Ishikawa (cell line): Measurements from ENCODE around the gene TCEAL3.

Source experiments
- CEBPB ChIP-seq: IDR thresholded peaks from 2 replicates; pipeline ENCODE4 v1.6.1; 2012
- CREB1 ChIP-seq: IDR thresholded peaks from 2 replicates; pipeline ENCODE4 v1.6.1; 2012; ENCODE audit warnings: low read depth
- EGR1 ChIP-seq: IDR thresholded peaks from 2 replicates; pipeline ENCODE4 v1.6.1; 2012
- EP300 ChIP-seq: IDR thresholded peaks from 2 replicates; pipeline ENCODE4 v1.6.1; 2012; ENCODE audit warnings: borderline replicate concordance
- NFIC ChIP-seq: IDR thresholded peaks from 2 replicates; pipeline ENCODE4 v1.6.1; 2012
- RAD21 ChIP-seq: IDR thresholded peaks from 2 replicates; pipeline ENCODE4 v1.6.1; 2012; ENCODE audit warnings: low read depth
- TAF1 ChIP-seq: IDR thresholded peaks from 2 replicates; pipeline ENCODE4 v1.6.1; 2012; ENCODE audit warnings: low read depth, mild to moderate bottlenecking
- YY1 ChIP-seq: IDR thresholded peaks from 2 replicates; pipeline ENCODE4 v1.6.1; 2012; ENCODE audit warnings: low read depth
- TF ChIP-seq, protein P1 (sequence below): IDR thresholded peaks from 2 replicates; pipeline ENCODE4 v1.6.1; 2012
- TF ChIP-seq, protein P2 (sequence below): IDR thresholded peaks from 2 replicates; pipeline ENCODE4 v1.6.1; 2012; ENCODE audit warnings: low read depth, mild to moderate bottlenecking

DNA sequence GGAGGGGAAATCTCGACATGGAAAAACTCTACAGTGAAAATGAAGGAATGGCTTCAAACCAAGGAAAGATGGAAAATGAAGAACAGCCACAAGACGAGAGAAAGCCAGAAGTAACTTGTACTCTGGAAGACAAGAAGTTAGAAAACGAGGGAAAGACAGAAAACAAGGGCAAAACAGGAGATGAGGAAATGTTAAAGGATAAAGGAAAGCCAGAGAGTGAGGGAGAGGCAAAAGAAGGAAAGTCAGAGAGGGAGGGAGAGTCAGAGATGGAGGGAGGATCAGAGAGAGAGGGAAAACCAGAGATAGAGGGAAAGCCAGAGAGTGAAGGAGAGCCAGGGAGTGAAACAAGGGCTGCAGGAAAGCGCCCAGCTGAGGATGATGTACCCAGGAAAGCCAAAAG, 21.1 kb upstream of the TCEAL3 start:
- TF ChIP-seq CREB1 (no peak), EGR1 (no peak), EP300 (no peak), CEBPB (no peak), TAF1 (no peak), NFIC (no peak), YY1 (no peak), RAD21 (no peak)
- TF ChIP-seq, protein P1, sequence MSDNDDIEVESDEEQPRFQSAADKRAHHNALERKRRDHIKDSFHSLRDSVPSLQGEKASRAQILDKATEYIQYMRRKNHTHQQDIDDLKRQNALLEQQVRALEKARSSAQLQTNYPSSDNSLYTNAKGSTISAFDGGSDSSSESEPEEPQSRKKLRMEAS, result no peak
- TF ChIP-seq, protein P2, sequence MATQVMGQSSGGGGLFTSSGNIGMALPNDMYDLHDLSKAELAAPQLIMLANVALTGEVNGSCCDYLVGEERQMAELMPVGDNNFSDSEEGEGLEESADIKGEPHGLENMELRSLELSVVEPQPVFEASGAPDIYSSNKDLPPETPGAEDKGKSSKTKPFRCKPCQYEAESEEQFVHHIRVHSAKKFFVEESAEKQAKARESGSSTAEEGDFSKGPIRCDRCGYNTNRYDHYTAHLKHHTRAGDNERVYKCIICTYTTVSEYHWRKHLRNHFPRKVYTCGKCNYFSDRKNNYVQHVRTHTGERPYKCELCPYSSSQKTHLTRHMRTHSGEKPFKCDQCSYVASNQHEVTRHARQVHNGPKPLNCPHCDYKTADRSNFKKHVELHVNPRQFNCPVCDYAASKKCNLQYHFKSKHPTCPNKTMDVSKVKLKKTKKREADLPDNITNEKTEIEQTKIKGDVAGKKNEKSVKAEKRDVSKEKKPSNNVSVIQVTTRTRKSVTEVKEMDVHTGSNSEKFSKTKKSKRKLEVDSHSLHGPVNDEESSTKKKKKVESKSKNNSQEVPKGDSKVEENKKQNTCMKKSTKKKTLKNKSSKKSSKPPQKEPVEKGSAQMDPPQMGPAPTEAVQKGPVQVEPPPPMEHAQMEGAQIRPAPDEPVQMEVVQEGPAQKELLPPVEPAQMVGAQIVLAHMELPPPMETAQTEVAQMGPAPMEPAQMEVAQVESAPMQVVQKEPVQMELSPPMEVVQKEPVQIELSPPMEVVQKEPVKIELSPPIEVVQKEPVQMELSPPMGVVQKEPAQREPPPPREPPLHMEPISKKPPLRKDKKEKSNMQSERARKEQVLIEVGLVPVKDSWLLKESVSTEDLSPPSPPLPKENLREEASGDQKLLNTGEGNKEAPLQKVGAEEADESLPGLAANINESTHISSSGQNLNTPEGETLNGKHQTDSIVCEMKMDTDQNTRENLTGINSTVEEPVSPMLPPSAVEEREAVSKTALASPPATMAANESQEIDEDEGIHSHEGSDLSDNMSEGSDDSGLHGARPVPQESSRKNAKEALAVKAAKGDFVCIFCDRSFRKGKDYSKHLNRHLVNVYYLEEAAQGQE, result no peak
